Activated T-cell treated with anti-CD3 and anti-CD28 coated beads, Interleukin-2, amount 50 U/mL, for 72 hours (primary cell): ENCODE measurements around the gene ANKS1A. TPM values are rescaled to one million over a fixed set of nuclear protein-coding genes. Genes with fewer than 3 reads are reported as not detected.

Experiments
- ATAC-seq, 2 donors: fragments of 150-1000 bp; cut with Tn5 transposase; replicated peaks in 1 of 2; 2 replicates each; pipeline ENCODE4 v1.10.0; 2021; ENCODE audit warnings: moderate library complexity in 2 of 2, mild to moderate bottlenecking in 1 of 2
- DNase-seq, 2 donors: peaks; one replicate each; pipeline ENCODE4 v3.0.0; 2021 to 2022; ENCODE audit warnings: mixed read lengths in 1 of 2
- H3K27ac Mint-ChIP-seq: one replicate; pipeline ENCODE4 v1.8.0; 2022; ENCODE audit warnings: mild to moderate bottlenecking, moderate library complexity, mixed read lengths
- H3K27me3 Mint-ChIP-seq: one replicate; pipeline ENCODE4 v1.8.0; 2022; ENCODE audit warnings: low read depth, mixed read lengths
- H3K36me3 Mint-ChIP-seq, 2 donors: one replicate each; pipeline ENCODE4 v1.8.0; 2022; ENCODE audit warnings: mixed read lengths in 2 of 2, mild to moderate bottlenecking in 1 of 2; ENCODE audit not compliant: insufficient read depth in 2 of 2
- H3K4me1 Mint-ChIP-seq: one replicate; pipeline ENCODE4 v1.8.0; 2022; ENCODE audit warnings: low read depth, mixed read lengths
- H3K4me3 Mint-ChIP-seq, 2 donors: one replicate each; pipeline ENCODE4 v1.8.0; 2022; ENCODE audit warnings: mild to moderate bottlenecking in 2 of 2, mixed read lengths in 2 of 2, moderate library complexity in 2 of 2
- H3K9me3 Mint-ChIP-seq, 2 donors: one replicate each; pipeline ENCODE4 v1.8.0; 2022; ENCODE audit warnings: mixed read lengths in 2 of 2
- total RNA-seq, 2 donors: library from RNA; stranded (reverse); gene quantifications; one replicate each; pipeline ENCODE4 v1.2.3, GENCODE V29; 2022

Gene ANKS1A
- total RNA-seq, 2 donors from 2014 or later, result 9.2 to 9.6 TPM

- ATAC-seq (no peak), DNase-seq (no peak)
- Mint-ChIP-seq H3K4me3 (no peak overlapping the region), H3K27ac (no peak overlapping the region), H3K4me1 (peaks cover 23% of the 10 kb centered on the region), H3K36me3 (no peaks in the 10 kb centered on the region), H3K9me3 (no peaks in the 10 kb centered on the region), H3K27me3 (no peaks in the 10 kb centered on the region)
Observed at GRCh38 chr6:34959224-34959623, 70.2 kb downstream of the ANKS1A start.

- Mint-ChIP-seq H3K36me3 (no peaks in the 10 kb centered on the region), H3K9me3 (no peaks in the 10 kb centered on the region), H3K27ac (no peak overlapping the region), H3K27me3 (no peaks in the 10 kb centered on the region), H3K4me1 (peaks cover 8% of the 10 kb centered on the region), H3K4me3 (no peak overlapping the region)
- DNase-seq, result no peak
- ATAC-seq, result no peak
Observed at GRCh38 chr6:34961082-34961481, 72.0 kb downstream of the ANKS1A start.

- ATAC-seq (no peak), DNase-seq (no peak)
- Mint-ChIP-seq H3K9me3 (no peaks in the 10 kb centered on the region), H3K27ac (no peak overlapping the region), H3K27me3 (no peaks in the 10 kb centered on the region), H3K36me3 (no peaks in the 10 kb centered on the region), H3K4me3 (no peak overlapping the region), H3K4me1 (peaks cover 4% of the 10 kb centered on the region)
Observed at GRCh38 chr6:34961574-34961973, 72.5 kb downstream of the ANKS1A start.

- Mint-ChIP-seq H3K27me3 (no peaks in the 10 kb centered on the region), H3K9me3 (no peaks in the 10 kb centered on the region), H3K4me3 (no peak overlapping the region), H3K27ac (no peak overlapping the region), H3K36me3 (peaks cover 0 to 3% of the 10 kb centered on the region in 2 donors), H3K4me1 (no peaks in the 10 kb centered on the region)
- no peak for ATAC-seq
- DNase-seq, result no peak
Observed at GRCh38 chr6:34964564-34964963, 75.5 kb downstream of the ANKS1A start.

GRCh38 chr6:34967461-34967860 lies 78.4 kb downstream of the ANKS1A start:
- Mint-ChIP-seq H3K27ac (no peak overlapping the region), H3K36me3 (peaks cover 0 to 6% of the 10 kb centered on the region in 2 donors), H3K4me3 (no peak overlapping the region), H3K4me1 (peaks cover 5% of the 10 kb centered on the region), H3K27me3 (no peaks in the 10 kb centered on the region), H3K9me3 (no peaks in the 10 kb centered on the region)
- no peak for DNase-seq
- ATAC-seq, result no peak

GRCh38 chr6:34969662-34970265 lies 80.7 kb downstream of the ANKS1A start:
- DNase-seq (peak; percentile 5 to 6), ATAC-seq (peak in 1 of 2 donors; percentile 42)
- Mint-ChIP-seq H3K27ac (no peak overlapping the region), H3K4me1 (peaks cover 5% of the 10 kb centered on the region), H3K9me3 (no peaks in the 10 kb centered on the region), H3K36me3 (peaks cover 0 to 6% of the 10 kb centered on the region in 2 donors), H3K4me3 (no peak overlapping the region), H3K27me3 (no peaks in the 10 kb centered on the region)

- Mint-ChIP-seq H3K27ac (no peak overlapping the region), H3K4me3 (no peak overlapping the region), H3K36me3 (peaks cover 0 to 6% of the 10 kb centered on the region in 2 donors), H3K9me3 (no peaks in the 10 kb centered on the region), H3K27me3 (no peaks in the 10 kb centered on the region), H3K4me1 (peaks cover 5% of the 10 kb centered on the region)
- ATAC-seq (no peak), DNase-seq (no peak)
Observed at GRCh38 chr6:34970488-34970887, 81.4 kb downstream of the ANKS1A start.

- Mint-ChIP-seq H3K4me3 (no peak overlapping the region), H3K9me3 (no peaks in the 10 kb centered on the region), H3K4me1 (peaks cover 5% of the 10 kb centered on the region), H3K36me3 (peaks cover 0 to 6% of the 10 kb centered on the region in 2 donors), H3K27me3 (no peaks in the 10 kb centered on the region), H3K27ac (no peak overlapping the region)
- no peak for ATAC-seq
- no peak for DNase-seq
Observed at GRCh38 chr6:34970957-34971356, 81.9 kb downstream of the ANKS1A start.

- peaks cover 0 to 4% of the 10 kb centered on the region in 2 donors for H3K36me3 Mint-ChIP-seq
- H3K9me3 Mint-ChIP-seq, result no peaks in the 10 kb centered on the region
- no peaks in the 10 kb centered on the region for H3K27me3 Mint-ChIP-seq
- DNase-seq (no peak), ATAC-seq (no peak)
- no peak overlapping the region for H3K27ac Mint-ChIP-seq
- H3K4me3 Mint-ChIP-seq, result no peak overlapping the region
- peaks cover 5% of the 10 kb centered on the region for H3K4me1 Mint-ChIP-seq
Observed at GRCh38 chr6:34973547-34974248, 84.6 kb downstream of the ANKS1A start.

- Mint-ChIP-seq H3K36me3 (peaks cover 0 to 4% of the 10 kb centered on the region in 2 donors), H3K27me3 (no peaks in the 10 kb centered on the region), H3K9me3 (no peaks in the 10 kb centered on the region), H3K4me1 (peaks cover 5% of the 10 kb centered on the region), H3K27ac (no peak overlapping the region), H3K4me3 (no peak overlapping the region)
- DNase-seq, result no peak
- ATAC-seq, result no peak
Observed at GRCh38 chr6:34974249-34974642, 85.2 kb downstream of the ANKS1A start.

GRCh38 chr6:34976239-34976638 lies 87.2 kb downstream of the ANKS1A start:
- no peak for DNase-seq
- H3K9me3 Mint-ChIP-seq, result no peaks in the 10 kb centered on the region
- no peaks in the 10 kb centered on the region for H3K36me3 Mint-ChIP-seq
- H3K27ac Mint-ChIP-seq, result no peak overlapping the region
- H3K4me3 Mint-ChIP-seq, result no peak overlapping the region
- no peaks in the 10 kb centered on the region for H3K27me3 Mint-ChIP-seq
- H3K4me1 Mint-ChIP-seq, result no peaks in the 10 kb centered on the region
- ATAC-seq, result no peak

- Mint-ChIP-seq H3K9me3 (no peaks in the 10 kb centered on the region), H3K4me1 (no peaks in the 10 kb centered on the region), H3K27ac (no peak overlapping the region), H3K4me3 (no peak overlapping the region), H3K27me3 (no peaks in the 10 kb centered on the region), H3K36me3 (no peaks in the 10 kb centered on the region)
- ATAC-seq, result no peak
- no peak for DNase-seq
Observed at GRCh38 chr6:34979218-34979617, 90.2 kb downstream of the ANKS1A start.

GRCh38 chr6:34979994-34980393 lies 90.9 kb downstream of the ANKS1A start:
- Mint-ChIP-seq H3K36me3 (no peaks in the 10 kb centered on the region), H3K27me3 (no peaks in the 10 kb centered on the region), H3K4me1 (peaks cover 5% of the 10 kb centered on the region), H3K4me3 (no peak overlapping the region), H3K27ac (no peak overlapping the region), H3K9me3 (no peaks in the 10 kb centered on the region)
- DNase-seq (no peak), ATAC-seq (no peak)

- ATAC-seq, result no peak
- Mint-ChIP-seq H3K27ac (no peak overlapping the region), H3K36me3 (no peaks in the 10 kb centered on the region), H3K9me3 (no peaks in the 10 kb centered on the region), H3K4me1 (peaks cover 11% of the 10 kb centered on the region), H3K4me3 (no peak overlapping the region), H3K27me3 (no peaks in the 10 kb centered on the region)
- no peak for DNase-seq
Observed at GRCh38 chr6:34981366-34981765, 92.3 kb downstream of the ANKS1A start.
